ENCODE measurements around the gene NCS1. TPM values are rescaled to one million over a fixed set of nuclear protein-coding genes. Genes with fewer than 3 reads are reported as not detected.

NCS1 gene
- total RNA-seq, 2 donors from 2014 or later, result 18.7 to 28.1 TPM

DNA sequence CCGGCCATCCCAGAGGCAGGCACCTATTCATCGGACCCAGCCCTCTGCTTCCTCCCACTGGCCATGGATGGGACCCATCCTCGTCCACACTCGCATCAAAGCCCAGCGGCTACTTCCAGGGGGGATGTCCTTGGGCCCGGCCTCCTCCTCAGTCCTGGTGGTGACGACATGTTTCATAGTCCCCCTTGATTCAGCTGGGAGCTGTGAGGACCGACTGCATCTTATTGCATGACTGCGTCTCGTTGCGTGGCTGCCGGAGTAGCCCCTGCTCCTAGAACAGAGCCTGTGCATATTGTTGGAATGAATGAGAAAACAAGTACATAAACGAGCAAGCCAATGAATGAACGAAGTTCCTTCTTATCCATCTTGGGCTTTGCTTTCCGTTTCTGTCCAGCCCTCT lies 12.8 kb downstream of the NCS1 start:
- H3K4me1 Mint-ChIP-seq (ENCODE audit: low read depth), result peaks cover 6% of the 10 kb centered on the region
- no peak overlapping the region for H3K4me3 Mint-ChIP-seq
- no peak overlapping the region for H3K27ac Mint-ChIP-seq
- H3K36me3 Mint-ChIP-seq (ENCODE audit: insufficient read depth in 2 of 2), result no peaks in the 10 kb centered on the region
- no peak for DNase-seq
- H3K9me3 Mint-ChIP-seq, result no peaks in the 10 kb centered on the region
- H3K27me3 Mint-ChIP-seq (ENCODE audit: low read depth), result no peaks in the 10 kb centered on the region
- no peak for ATAC-seq (replicated peaks in 1 of 2)

DNA sequence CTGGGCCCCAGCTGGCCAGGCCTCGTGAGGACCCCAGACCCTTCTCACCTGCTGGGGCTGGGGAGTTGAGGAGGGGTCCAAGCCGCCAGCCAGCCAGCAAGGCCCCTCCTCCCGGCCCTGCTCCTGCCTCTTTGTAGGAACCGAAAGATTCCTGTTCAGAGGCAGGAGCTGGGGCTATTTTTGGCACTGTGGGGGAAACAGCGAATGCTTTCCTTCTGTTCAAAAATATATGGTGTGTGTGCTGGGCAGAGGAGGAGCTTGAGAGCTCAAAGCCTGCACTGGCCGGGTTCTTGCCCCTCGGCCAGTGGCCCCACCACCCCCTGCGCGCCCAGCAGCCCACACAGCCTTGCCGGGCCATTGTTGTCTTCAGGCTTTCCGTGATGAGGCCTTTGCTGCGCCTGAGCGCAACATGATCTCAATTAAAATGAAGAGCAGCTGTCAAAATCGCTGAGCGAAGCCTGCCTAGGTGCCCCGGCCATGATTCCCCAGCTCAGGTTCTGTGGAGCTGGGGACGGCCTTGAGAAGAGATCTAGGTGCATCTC lies 13.4 kb downstream of the NCS1 start:
- Mint-ChIP-seq H3K9me3 (no peaks in the 10 kb centered on the region), H3K27me3 (ENCODE audit: low read depth) (no peaks in the 10 kb centered on the region), H3K4me3 (no peak overlapping the region), H3K4me1 (ENCODE audit: low read depth) (peaks cover 6% of the 10 kb centered on the region), H3K27ac (no peak overlapping the region), H3K36me3 (ENCODE audit: insufficient read depth in 2 of 2) (no peaks in the 10 kb centered on the region)
- ATAC-seq (replicated peaks in 1 of 2) (no peak), DNase-seq (no peak)

DNA sequence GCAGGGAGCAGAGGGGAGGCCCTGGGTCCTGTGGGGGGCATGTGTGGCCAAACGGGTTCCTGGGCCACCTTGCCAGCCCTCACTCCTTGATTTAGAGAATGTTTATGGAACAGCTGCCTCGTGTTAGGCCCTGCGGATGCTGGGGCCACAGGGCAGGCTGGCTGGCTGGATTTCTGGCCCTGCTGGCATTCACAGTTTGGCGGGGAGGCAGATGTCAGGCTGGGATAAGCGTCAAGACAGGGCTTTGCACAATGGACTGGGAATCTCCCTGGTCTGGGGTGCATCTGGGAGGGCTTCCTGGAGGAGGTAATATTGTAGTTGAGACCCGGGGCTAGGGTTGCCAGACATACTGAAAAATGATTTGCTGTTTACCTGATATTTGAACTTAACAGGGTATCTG lies 13.8 kb downstream of the NCS1 start:
- no peaks in the 10 kb centered on the region for H3K9me3 Mint-ChIP-seq
- ATAC-seq (replicated peaks in 1 of 2), result no peak
- no peak for DNase-seq
- H3K4me1 Mint-ChIP-seq (ENCODE audit: low read depth), result peaks cover 6% of the 10 kb centered on the region
- H3K27ac Mint-ChIP-seq, result no peak overlapping the region
- H3K27me3 Mint-ChIP-seq (ENCODE audit: low read depth), result no peaks in the 10 kb centered on the region
- H3K36me3 Mint-ChIP-seq (ENCODE audit: insufficient read depth in 2 of 2), result no peaks in the 10 kb centered on the region
- H3K4me3 Mint-ChIP-seq, result no peak overlapping the region

DNA sequence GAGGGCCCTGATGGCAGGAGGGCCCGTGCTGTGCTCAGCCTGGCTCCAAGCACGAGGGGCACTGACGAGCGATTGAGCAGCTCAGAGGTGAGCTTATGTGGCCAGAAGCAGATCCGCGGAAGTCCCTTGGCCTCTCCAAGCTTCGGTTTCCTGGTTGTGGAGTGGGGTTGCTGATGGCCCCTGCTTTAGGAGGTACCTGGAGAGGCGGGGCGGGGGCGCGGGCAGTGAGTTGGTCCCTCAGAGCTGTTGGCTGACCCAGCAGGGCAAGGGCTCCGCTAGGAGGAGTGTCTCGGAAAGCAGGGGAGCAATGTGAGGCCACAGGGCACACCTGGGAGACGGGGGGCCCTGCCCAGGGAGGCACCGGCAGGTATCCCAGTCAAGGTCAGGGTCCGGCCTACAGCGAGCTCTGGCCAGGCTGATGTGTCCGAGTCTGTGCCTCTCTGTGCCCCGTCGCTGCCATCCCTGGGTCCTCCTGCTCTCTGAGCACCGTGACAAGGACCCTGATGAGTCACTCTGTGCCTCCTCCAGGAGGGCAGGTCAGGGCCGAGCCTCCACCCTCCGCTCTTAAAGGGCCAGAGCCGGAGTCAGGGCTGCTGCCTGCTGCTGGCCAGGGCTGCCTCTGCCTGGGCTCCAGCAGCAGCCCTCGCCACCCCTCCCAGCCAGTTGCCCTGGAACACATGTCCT lies 14.8 kb downstream of the NCS1 start:
- no peak overlapping the region for H3K4me3 Mint-ChIP-seq
- H3K27me3 Mint-ChIP-seq (ENCODE audit: low read depth), result no peaks in the 10 kb centered on the region
- peaks cover 6% of the 10 kb centered on the region for H3K4me1 Mint-ChIP-seq (ENCODE audit: low read depth)
- H3K27ac Mint-ChIP-seq, result no peak overlapping the region
- DNase-seq (no peak), ATAC-seq (replicated peaks in 1 of 2) (peak; percentile 51 to 55)
- no peaks in the 10 kb centered on the region for H3K36me3 Mint-ChIP-seq (ENCODE audit: insufficient read depth in 2 of 2)
- no peaks in the 10 kb centered on the region for H3K9me3 Mint-ChIP-seq

DNA sequence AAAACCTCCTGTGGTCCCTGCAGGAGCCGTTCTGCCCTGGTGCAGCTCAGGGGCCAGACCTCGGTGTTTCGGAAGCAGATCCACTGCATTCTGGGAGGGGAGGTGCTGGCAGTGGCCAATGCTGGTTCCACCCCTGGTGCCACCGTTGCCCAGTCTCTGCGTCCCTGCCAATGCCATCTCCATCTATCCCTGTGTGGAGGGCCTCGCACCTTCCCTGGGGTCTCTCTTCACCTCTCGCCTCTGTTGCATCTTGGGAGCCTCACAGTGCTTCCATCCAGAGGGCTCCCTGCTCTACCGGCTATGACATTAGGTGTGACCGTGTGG lies 15.3 kb downstream of the NCS1 start:
- DNase-seq (no peak), ATAC-seq (replicated peaks in 1 of 2) (no peak)
- Mint-ChIP-seq H3K27me3 (ENCODE audit: low read depth) (no peaks in the 10 kb centered on the region), H3K36me3 (ENCODE audit: insufficient read depth in 2 of 2) (no peaks in the 10 kb centered on the region), H3K27ac (no peak overlapping the region), H3K4me3 (no peak overlapping the region), H3K4me1 (ENCODE audit: low read depth) (peaks cover 6% of the 10 kb centered on the region), H3K9me3 (no peaks in the 10 kb centered on the region)

DNA sequence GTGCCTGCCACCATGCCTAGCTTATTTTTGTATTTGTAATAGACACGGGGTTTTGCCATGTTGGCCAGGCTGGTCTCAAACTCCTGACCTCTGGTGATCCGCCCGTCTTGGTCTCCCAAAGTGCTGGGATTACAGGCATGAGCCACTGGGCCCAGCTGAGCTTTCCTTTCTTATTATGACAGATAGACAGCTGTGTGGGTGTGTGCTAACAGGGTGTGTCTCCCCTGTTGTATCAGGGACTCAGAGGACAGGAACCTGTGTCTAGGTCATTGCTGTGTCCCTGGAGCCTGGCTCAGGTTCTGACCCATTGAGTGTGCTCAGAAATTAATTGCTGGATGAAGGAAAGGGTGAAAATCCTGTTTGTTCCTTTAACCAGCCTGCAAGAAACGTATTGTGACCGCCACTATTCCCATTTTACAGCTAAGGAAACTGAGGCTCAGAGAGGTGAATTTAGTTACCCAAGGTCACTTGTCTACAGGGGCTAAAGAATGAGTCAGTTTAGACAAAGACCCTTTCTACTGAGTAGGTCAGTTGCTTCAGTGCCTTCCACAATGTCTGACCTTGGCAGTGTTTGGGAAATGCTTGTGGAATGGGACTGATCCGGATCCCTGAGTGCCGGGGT lies 16.8 kb downstream of the NCS1 start:
- Mint-ChIP-seq H3K27ac (no peak overlapping the region), H3K27me3 (ENCODE audit: low read depth) (no peaks in the 10 kb centered on the region), H3K4me1 (ENCODE audit: low read depth) (no peaks in the 10 kb centered on the region), H3K4me3 (no peak overlapping the region), H3K9me3 (no peaks in the 10 kb centered on the region), H3K36me3 (ENCODE audit: insufficient read depth in 2 of 2) (no peaks in the 10 kb centered on the region)
- no peak for DNase-seq
- no peak for ATAC-seq (replicated peaks in 1 of 2)

DNA sequence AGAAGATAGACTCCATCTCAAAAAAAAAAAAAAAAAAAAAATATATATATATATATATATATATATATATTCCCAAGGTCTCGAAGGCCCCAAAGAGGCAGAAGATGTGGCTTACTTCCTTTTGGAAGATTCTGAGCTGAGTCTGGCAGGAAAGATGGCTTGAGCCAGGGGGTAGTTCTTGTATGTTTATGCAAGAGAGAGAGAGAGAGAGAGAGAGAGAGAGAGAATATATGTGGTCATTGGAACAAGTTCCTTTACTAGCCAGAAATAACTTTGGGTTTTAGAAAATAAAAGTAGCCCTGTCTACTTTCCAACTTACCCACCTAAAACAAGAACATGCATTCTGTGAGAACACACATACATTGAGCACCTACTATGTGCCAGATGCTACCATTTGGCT lies 17.6 kb downstream of the NCS1 start:
- ATAC-seq (replicated peaks in 1 of 2) (no peak), DNase-seq (no peak)
- no peak overlapping the region for H3K27ac Mint-ChIP-seq
- no peaks in the 10 kb centered on the region for H3K4me1 Mint-ChIP-seq (ENCODE audit: low read depth)
- no peaks in the 10 kb centered on the region for H3K9me3 Mint-ChIP-seq
- no peaks in the 10 kb centered on the region for H3K36me3 Mint-ChIP-seq (ENCODE audit: insufficient read depth in 2 of 2)
- no peaks in the 10 kb centered on the region for H3K27me3 Mint-ChIP-seq (ENCODE audit: low read depth)
- H3K4me3 Mint-ChIP-seq, result no peak overlapping the region

DNA sequence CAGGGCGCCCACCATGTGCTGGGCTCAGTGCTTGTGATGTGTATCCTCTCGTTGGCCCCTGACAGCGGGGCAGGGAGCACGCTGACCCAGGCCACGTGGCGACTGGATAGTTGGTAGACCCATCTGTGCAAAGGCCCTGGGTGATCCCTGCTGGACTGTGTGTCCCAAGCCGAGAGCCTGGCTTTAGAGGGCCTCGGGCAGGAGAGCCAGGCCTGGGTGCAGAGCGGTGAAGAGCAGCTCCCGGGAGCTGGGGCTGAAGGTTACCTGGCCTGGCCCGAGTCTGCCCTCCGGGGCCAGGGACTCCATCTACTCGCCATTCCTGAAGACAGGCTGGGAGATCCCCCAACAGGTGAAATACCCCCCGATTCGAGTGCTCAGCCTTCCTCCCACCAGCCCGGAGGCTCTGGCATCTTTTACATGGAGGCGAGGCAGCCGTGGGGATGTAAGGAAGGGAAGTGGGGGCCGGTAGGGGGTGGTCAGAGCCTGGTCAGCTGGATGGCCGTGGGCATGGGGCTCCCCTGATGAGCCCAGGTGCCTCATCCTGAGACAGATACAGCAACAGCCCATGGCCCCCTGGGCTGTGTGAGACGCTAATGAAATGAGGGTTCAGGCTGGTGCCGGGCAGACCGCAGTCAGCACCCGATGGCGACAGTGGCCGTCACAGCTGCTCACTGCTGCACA lies 19.0 kb downstream of the NCS1 start:
- Mint-ChIP-seq H3K36me3 (ENCODE audit: insufficient read depth in 2 of 2) (no peaks in the 10 kb centered on the region), H3K9me3 (no peaks in the 10 kb centered on the region), H3K4me3 (no peak overlapping the region), H3K27ac (no peak overlapping the region), H3K4me1 (ENCODE audit: low read depth) (no peaks in the 10 kb centered on the region), H3K27me3 (ENCODE audit: low read depth) (no peaks in the 10 kb centered on the region)
- DNase-seq (no peak), ATAC-seq (replicated peaks in 1 of 2) (no peak)

DNA sequence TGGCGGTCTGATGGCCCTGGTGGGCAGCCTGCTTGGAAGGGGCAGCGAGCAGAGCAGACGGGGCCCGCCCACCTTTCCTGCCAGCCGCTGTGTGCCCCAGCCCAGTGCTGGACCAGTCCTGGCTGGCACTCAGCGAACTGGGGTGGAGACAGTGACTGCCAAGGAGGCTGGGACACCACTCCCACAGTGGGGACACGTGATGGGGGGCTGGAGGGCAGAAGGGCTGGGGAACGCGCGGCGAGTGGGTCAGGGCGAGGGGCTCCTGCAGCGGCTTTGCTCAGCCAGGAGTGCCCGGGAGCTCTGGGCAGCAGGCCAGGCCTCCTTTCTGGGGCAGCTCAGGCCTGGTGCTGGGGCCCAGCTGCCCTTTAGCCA lies 19.5 kb downstream of the NCS1 start:
- Mint-ChIP-seq H3K4me1 (ENCODE audit: low read depth) (no peaks in the 10 kb centered on the region), H3K4me3 (no peak overlapping the region), H3K36me3 (ENCODE audit: insufficient read depth in 2 of 2) (no peaks in the 10 kb centered on the region), H3K27me3 (ENCODE audit: low read depth) (no peaks in the 10 kb centered on the region), H3K27ac (no peak overlapping the region), H3K9me3 (no peaks in the 10 kb centered on the region)
- DNase-seq (no peak), ATAC-seq (replicated peaks in 1 of 2) (no peak)

DNA sequence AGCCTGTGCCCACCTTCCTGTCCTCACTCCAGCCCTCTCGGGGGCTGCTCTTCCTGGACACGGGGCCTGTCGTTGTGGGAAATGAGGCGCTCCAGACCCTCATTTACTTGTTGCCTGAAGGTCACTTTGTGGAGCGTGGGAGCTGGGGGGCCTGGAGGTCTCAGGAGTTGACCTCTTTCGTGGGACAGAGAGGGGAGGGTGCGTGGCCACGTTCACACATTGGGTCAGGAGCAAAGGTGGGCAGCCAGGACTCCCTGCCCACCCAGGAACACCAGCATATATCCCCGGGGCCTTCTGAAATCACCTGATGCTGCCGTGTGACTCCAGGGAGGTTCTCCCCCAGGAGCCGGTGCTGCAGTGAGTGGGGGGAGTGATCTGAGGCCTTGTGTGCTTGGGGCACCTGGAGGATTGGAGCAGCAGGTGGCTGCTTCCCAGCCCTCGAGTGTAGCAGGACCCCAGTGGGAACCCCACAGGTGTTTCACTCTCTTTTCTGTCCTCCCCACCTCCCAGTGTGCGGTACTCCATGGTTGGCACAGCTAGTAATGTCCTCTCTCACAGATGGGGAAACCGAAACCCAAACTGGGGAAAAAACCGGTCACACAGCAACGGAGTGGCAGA lies 20.3 kb downstream of the NCS1 start:
- H3K27me3 Mint-ChIP-seq (ENCODE audit: low read depth), result no peaks in the 10 kb centered on the region
- ATAC-seq (replicated peaks in 1 of 2) (no peak), DNase-seq (no peak)
- H3K4me3 Mint-ChIP-seq, result no peak overlapping the region
- H3K9me3 Mint-ChIP-seq, result no peaks in the 10 kb centered on the region
- no peaks in the 10 kb centered on the region for H3K36me3 Mint-ChIP-seq (ENCODE audit: insufficient read depth in 2 of 2)
- no peak overlapping the region for H3K27ac Mint-ChIP-seq
- H3K4me1 Mint-ChIP-seq (ENCODE audit: low read depth), result no peaks in the 10 kb centered on the region

DNA sequence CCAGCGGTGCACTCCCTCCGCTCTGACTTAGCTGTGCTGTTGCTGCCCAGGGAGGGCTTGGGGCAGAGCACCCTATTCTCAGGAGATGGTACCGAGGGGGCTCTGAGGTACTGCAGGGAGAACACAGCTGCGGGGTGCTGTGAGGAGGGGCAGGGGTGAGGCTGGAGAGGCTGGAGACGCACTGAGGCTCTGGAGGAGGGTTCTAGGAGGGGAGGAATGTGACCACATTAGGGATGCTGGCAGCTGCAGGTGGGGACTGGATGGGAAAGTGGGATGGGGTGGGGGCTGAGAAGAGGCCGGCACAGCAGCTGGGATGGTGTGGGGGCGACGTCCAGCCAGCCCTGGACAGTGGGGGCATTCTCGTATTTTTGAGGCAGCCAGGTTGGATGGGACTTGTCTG lies 20.9 kb downstream of the NCS1 start:
- Mint-ChIP-seq H3K27ac (no peak overlapping the region), H3K27me3 (ENCODE audit: low read depth) (no peaks in the 10 kb centered on the region), H3K9me3 (no peaks in the 10 kb centered on the region), H3K4me1 (ENCODE audit: low read depth) (no peaks in the 10 kb centered on the region), H3K4me3 (no peak overlapping the region), H3K36me3 (ENCODE audit: insufficient read depth in 2 of 2) (no peaks in the 10 kb centered on the region)
- ATAC-seq (replicated peaks in 1 of 2) (no peak), DNase-seq (no peak)

DNA sequence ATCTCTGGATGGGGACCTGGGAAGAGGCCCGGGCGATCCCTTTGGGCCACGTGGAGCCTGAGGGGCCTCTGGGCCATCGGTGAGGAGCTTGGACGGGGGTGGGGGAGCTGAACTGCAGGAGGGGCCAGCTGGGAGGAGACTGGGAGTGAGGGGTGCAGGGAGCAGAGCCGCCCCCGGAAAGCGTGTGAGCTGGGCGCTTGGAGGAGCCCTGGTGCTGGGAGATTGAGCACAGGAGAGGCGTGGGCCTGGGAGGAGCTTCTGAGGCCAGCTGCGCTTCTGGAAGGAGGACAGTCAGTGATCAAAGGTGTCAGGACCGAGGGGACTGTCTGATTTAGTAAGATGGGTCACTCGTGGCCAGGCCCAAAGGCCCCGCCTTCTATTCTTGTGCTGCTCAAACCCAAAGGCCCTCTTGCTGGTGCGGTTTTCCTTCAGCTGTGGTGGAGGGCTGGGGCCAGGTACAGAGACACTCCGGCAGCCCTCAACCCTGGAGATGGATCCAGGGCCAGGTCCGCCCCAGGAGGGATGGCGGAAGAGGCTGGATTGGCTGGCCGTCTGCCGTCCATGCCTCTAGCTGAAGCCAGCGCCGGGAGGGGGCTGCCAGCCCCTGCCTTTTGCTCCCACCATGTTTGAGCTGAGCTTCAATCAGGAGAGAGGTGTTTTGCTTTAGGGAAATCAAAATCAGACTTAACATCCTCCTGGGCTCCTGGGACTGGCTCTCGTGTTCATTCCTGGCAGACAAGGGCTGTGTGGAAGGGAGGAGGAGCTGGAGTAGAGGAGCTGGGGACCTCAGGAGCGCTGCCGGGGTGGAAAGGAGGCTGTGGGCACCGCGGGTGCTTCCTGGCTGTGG lies 21.6 kb downstream of the NCS1 start:
- DNase-seq (no peak), ATAC-seq (replicated peaks in 1 of 2) (no peak)
- Mint-ChIP-seq H3K27ac (no peak overlapping the region), H3K27me3 (ENCODE audit: low read depth) (no peaks in the 10 kb centered on the region), H3K9me3 (no peaks in the 10 kb centered on the region), H3K4me1 (ENCODE audit: low read depth) (no peaks in the 10 kb centered on the region), H3K36me3 (ENCODE audit: insufficient read depth in 2 of 2) (no peaks in the 10 kb centered on the region), H3K4me3 (no peak overlapping the region)
